ENCODE data around the gene TBC1D14.

The TBC1D14 gene

DNA sequence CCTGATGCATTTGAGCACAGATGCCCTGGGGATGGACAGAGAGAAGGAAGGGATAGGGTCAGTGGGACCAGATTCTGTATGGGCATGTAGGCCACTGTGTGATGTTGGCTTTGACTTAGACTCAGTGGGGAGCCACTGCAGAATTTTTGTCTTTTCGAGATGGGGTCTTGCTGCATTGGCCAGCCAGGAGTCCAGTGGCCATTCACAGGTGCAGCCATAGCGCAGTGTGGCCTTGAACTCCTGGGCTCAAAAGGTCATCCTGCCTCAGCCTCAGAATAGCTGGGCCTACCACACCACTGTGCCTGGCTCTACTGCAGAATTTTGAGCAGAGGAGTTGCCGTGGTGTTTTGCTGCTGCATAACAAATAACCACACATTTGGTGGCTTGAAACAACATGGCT lies 22.8 kb downstream of the TBC1D14 start:
- FAIRE-seq, result no peak

DNA sequence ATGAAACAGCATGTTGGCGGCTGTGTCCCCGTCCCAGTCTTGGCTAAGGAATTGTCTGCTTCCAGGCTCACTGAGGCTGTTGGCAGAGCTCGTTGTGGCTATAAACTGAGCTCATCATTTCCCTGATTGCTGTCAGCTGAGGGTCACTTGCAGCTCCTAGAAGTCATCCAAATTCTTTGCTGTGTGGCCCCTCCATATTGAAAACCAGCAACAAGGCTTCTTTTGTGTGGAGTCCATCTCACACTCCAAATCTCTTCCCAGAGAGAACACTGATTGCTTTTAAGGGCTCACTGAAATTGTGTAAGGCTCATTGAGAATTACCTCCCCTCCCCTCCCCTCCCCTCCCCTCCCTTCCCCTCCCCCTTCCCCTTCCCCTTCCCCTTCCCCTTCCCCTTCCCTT lies 23.3 kb downstream of the TBC1D14 start:
- FAIRE-seq, result no peak

DNA sequence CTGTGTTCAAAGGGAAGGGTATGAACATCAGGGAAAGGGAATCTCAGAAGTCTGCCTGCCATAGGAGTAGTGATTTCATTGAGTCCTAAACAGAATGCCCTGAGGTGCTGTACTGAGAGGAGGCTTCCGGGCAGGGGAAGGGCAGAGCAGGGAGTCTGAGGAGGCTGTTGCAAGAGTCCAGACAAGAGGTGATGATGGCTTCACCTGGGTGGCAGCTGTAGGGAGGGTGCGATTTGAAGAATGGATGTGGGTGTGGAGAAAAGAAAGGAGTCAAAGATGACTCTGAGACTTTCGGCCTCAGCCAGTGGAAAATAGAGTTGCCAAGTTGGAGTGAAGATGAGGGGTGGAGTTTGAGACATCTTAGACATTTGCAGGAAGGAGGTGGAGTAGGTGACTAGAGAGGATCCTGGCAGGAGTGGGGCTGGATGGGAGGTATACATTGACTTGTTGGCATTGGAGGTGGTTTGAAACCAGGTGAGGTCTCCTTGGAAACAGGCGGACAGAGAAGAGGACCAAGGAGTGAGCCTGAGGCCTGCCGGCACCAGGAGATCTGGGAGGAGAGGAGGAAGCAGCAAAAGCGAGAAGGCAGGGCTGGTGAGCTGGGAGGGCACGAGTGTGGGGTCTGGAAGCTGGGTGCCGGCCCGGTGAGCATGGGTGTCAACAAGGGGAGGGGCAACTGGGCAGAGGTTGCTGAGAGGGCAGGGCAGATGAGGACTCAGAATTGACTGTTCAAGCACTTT lies 24.2 kb downstream of the TBC1D14 start:
- FAIRE-seq, result no peak

GRCh38 chr4:6935965-6936364 lies 26.3 kb downstream of the TBC1D14 start:
- no peak for FAIRE-seq

GRCh38 chr4:6937201-6937600 lies 27.6 kb downstream of the TBC1D14 start:
- no peak for FAIRE-seq

DNA sequence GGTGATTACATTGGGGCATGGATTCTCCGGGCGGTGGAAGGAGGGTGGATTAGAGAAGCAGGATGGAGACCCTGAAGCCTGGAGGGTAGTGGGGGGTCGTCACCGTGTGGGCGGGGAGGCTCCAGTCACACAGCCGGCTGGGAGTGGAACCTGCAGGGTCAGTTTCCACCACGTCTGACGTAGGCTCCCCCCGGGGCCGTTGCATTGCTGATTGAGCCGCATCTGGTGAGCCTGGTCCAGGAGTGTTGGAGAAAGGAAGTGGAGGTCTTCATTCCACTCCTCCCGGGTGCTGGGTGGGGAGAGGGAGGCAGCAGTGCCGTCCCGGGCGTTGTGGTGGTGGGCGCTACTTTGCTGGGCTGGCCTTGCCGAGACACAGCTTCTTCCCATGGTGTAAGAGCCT lies 28.1 kb downstream of the TBC1D14 start:
- no peak for FAIRE-seq

DNA sequence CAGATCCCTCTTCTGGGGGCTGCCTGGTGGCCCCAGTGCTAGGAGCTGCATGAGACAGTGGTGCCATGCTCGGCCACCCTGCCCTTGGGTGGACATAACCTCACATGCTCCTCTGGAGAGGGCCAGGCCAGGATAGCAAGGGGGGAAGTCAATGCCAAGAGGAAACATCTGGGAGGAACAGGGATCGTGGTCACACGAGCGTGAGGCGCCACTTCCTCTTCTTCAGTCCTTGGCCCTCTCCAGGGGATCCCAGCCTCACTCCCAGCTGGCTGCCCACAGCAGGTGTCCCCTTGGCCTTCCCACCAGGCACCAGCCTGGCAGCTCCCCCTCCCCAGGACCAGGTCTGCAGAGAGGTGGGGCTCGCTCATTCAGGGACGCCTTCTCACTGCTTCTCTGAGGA lies 28.6 kb downstream of the TBC1D14 start:
- FAIRE-seq, result no peak

- FAIRE-seq, result no peak
Measured at GRCh38 chr4:6938647-6939271, 29.1 kb downstream of the TBC1D14 start.

- no peak for FAIRE-seq
Measured at GRCh38 chr4:6939761-6940743, 30.4 kb downstream of the TBC1D14 start.

- FAIRE-seq, result no peak
Measured at GRCh38 chr4:6940744-6941137, 31.1 kb downstream of the TBC1D14 start.

- no peak for FAIRE-seq
Measured at GRCh38 chr4:6941796-6942195, 32.2 kb downstream of the TBC1D14 start.

DNA sequence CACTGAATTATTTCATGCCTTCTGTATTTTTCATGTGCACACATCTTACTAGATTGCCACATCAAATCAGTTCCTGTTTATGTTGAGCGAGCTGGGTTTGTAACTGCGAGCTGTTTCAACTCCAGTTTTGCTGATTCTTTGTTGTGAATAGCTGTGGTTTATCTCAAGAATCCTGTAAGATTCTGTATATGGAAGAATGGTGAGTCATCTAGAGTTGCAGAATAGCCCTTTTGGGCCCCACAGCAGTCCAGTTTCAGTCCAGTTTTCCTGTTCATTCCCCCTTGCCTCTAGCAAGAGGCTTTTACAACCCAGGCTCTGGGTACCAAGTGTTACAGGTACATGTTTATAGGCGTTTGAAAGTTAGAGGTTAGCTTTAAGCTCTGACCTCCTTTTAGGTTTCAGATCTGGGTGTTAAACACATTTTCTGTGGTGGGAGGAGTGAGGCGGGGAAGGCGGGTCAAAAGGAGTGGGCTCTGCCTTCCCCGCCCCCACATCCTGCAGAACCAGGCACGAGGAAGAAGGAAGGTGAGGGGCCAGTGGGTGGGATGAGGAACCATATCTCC lies 32.7 kb downstream of the TBC1D14 start:
- peak; percentile 63 for FAIRE-seq

DNA sequence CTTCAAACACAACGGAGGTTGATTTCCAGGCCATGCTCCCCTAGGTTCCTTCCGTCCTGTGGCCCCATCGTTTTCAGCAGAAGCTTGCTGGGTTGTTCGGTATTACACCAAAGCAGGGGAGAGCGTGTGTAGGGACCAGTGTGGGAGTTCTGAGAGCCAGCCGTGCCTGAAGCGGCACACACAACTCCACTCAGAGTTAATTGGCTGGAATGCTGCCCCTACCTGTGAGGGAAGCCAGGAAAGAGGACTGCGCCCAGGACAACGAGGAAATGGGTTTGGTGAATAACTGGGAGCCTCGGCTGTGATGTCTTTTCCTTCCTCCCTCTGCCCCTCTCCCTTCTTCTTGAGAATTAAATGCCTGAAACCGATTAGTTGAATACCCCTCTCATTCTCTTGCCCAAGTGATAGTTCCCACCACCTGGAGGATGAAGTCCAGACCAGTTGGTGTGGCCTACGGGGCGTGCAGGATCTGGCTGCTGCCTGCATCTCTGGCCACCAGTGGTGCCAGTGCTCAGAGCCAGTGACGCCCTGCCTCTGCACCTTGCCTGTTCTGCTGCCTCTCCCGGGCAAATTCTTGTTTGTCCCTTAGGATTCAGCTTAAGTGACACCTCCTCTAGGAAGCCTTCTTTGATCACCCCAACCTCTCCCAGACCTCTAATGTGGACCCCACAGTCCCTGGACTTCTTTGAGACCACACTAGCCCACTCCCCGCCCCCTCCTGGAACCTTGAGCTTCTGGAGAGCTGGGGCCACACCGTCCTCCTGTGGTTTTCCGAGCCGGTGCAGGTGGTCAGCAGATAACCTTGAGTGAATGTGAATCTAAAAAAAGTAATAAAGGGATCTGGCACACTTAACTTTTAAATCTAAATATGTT lies 33.6 kb downstream of the TBC1D14 start:
- FAIRE-seq, result no peak

- FAIRE-seq, result no peak
Measured at GRCh38 chr4:6943885-6944225, 34.2 kb downstream of the TBC1D14 start.

DNA sequence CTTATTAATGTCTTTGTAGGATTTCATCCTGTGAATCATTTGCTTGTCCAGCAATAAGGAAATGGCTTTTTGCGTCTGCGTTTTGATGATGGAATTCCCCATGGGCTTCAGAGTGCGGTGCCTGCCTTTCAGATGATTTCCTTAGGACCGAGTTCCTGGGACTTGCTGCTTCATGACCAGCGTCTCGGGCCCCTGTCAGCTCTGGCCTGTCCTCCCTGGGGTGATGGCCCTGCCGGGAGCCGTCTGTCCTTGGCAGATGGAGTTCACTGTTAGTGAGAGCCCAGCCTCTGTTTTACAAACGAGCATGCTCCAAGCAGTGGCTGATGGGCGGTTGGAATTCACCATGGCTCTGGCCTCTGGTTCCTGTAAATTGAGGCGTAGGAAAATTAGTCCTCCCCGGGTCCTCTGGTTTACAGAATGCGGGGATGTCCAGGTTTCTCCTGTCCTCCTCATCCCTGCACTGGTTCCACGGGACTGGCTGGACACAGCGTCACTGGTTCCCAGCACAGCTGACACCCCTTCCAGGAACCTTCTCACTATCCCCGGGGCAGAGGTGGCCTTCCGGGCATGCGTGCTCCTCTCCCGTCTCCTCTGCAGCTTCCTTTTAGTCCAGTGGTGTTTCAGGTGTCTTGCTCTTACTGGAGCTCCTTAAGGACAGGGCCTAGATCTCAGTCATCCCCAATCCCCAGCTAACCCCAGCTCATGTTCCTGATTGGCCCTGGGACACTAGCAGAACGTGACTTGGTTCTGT lies 34.9 kb downstream of the TBC1D14 start:
- no peak for FAIRE-seq

- FAIRE-seq, result no peak
Measured at GRCh38 chr4:6945052-6945409, 35.4 kb downstream of the TBC1D14 start.

- FAIRE-seq, result no peak
Measured at GRCh38 chr4:6946497-6946896, 36.9 kb downstream of the TBC1D14 start.

- FAIRE-seq, result no peak
Measured at GRCh38 chr4:6948134-6948460, 38.5 kb downstream of the TBC1D14 start.

- no peak for FAIRE-seq
Measured at GRCh38 chr4:6951880-6952381, 42.3 kb downstream of the TBC1D14 start.

- no peak for FAIRE-seq
Measured at GRCh38 chr4:6953751-6954380, 44.2 kb downstream of the TBC1D14 start.

- no peak for FAIRE-seq
Measured at GRCh38 chr4:6955261-6955911, 45.8 kb downstream of the TBC1D14 start.

Data from TTC549 (cell line).